Measurements from ENCODE around the gene MRPL14.

MRPL14 gene

GRCh38 chr6:44126320-44127149 is 717 bp downstream of the MRPL14 start:
- DNase-seq = peak in 11 of 58 donors; percentile 18 to 71 (median 29)

- DNase-seq = no peak
Measured at GRCh38 chr6:44123544-44123943, 3.7 kb downstream of the MRPL14 start.

- DNase-seq = no peak
Measured at GRCh38 chr6:44122801-44123200, 4.5 kb downstream of the MRPL14 start.

GRCh38 chr6:44120692-44121443 is 6.4 kb downstream of the MRPL14 start:
- DNase-seq = no peak

- DNase-seq = peak in 1 of 58 donors; percentile 5
Measured at GRCh38 chr6:44119704-44120262, 7.5 kb downstream of the MRPL14 start.

- no peak for DNase-seq
Measured at GRCh38 chr6:44117397-44118128, 9.7 kb downstream of the MRPL14 start.

- DNase-seq = no peak
Measured at GRCh38 chr6:44116641-44117382, 10.4 kb downstream of the MRPL14 start.

- no peak for DNase-seq
Measured at GRCh38 chr6:44115866-44116265, 11.4 kb downstream of the MRPL14 start.

GRCh38 chr6:44113414-44113813 is 13.8 kb downstream of the MRPL14 start:
- DNase-seq = no peak

GRCh38 chr6:44111434-44112417 is 15.5 kb downstream of the MRPL14 start:
- DNase-seq = no peak

GRCh38 chr6:44110966-44111365 is 16.3 kb downstream of the MRPL14 start:
- DNase-seq = no peak

- no peak for DNase-seq
Measured at GRCh38 chr6:44110005-44110676, 17.1 kb downstream of the MRPL14 start.

- no peak for DNase-seq
Measured at GRCh38 chr6:44109212-44109611, 18.0 kb downstream of the MRPL14 start.

GRCh38 chr6:44108471-44108870 is 18.8 kb downstream of the MRPL14 start:
- no peak for DNase-seq

- DNase-seq = no peak
Measured at GRCh38 chr6:44107017-44107416, 20.2 kb downstream of the MRPL14 start.

- no peak for DNase-seq
Measured at GRCh38 chr6:44105993-44106740, 21.1 kb downstream of the MRPL14 start.

- peak in 3 of 58 donors; percentile 8 to 25 (median 9) for DNase-seq
Measured at GRCh38 chr6:44105146-44105545, 22.1 kb downstream of the MRPL14 start.

GRCh38 chr6:44104481-44105021 is 22.7 kb downstream of the MRPL14 start:
- peak in 14 of 58 donors; percentile 5 to 38 (median 18) for DNase-seq
